CD4-positive, alpha-beta T cell treated with Interleukin-15 for 1 hour (primary cell): ENCODE measurements around the gene SPEF1.

Experiments
- DNase-seq: peaks from one replicate; pipeline ENCODE4 v3.0.0-alpha.2; 2020

The SPEF1 gene

GRCh38 chr20:3786665-3787323 lies 5.5 kb upstream of the SPEF1 start, which contains the start of gene CENPB:
Gene CENPB (minus strand): TSS chr20:3786740. CDS start chr20:3786483, 257 bp downstream.
- DNase-seq, result peak; percentile 89

- DNase-seq, result peak; percentile 45
These were observed 4.9 kb upstream of the SPEF1 start for GRCh38 chr20:3786126-3786484.

GRCh38 chr20:3785240-3786125 lies 4.2 kb upstream of the SPEF1 start:
- DNase-seq, result no peak

- no peak for DNase-seq
These were observed 3.6 kb upstream of the SPEF1 start for GRCh38 chr20:3784863-3785239.

- no peak for DNase-seq
These were observed 3.1 kb upstream of the SPEF1 start for GRCh38 chr20:3784216-3784853.

GRCh38 chr20:3783511-3784195 lies 2.4 kb upstream of the SPEF1 start:
- no peak for DNase-seq

- DNase-seq, result no peak
These were observed 1.8 kb upstream of the SPEF1 start for GRCh38 chr20:3783068-3783489.

GRCh38 chr20:3782597-3782996 lies 1.3 kb upstream of the SPEF1 start:
- no peak for DNase-seq

- DNase-seq, result no peak
These were observed 2.3 kb downstream of the SPEF1 start for GRCh38 chr20:3778976-3779375.

GRCh38 chr20:3777716-3778629 lies 3.3 kb downstream of the SPEF1 start:
- DNase-seq, result peak; percentile 50

- no peak for DNase-seq
These were observed 3.9 kb downstream of the SPEF1 start for GRCh38 chr20:3777381-3777715.

GRCh38 chr20:3775457-3776108 lies 5.7 kb downstream of the SPEF1 start:
- no peak for DNase-seq

GRCh38 chr20:3771552-3772058 lies 9.6 kb downstream of the SPEF1 start:
- no peak for DNase-seq

GRCh38 chr20:3768342-3769130 lies 12.7 kb downstream of the SPEF1 start:
- DNase-seq, result peak; percentile 88

GRCh38 chr20:3767427-3768341 lies 13.6 kb downstream of the SPEF1 start, which contains the start of gene ADISSP:
Gene ADISSP (minus strand): TSS chr20:3767753. CDS start chr20:3760100, 7,653 bp downstream.
- peak; percentile 98 for DNase-seq

- no peak for DNase-seq
These were observed 14.2 kb downstream of the SPEF1 start for GRCh38 chr20:3767110-3767426.

GRCh38 chr20:3766422-3767109 lies 14.7 kb downstream of the SPEF1 start:
- DNase-seq, result no peak

GRCh38 chr20:3765171-3765882 lies 15.9 kb downstream of the SPEF1 start:
- DNase-seq, result no peak
